Stimulated activated CD4-positive, alpha-beta T cell treated with anti-CD3 and anti-CD28 coated beads, Interleukin-12 subunit alpha, Interleukin-12 subunit beta, amount 100 ng/mL, for 24 hours (primary cell): ENCODE results near the gene RUFY2.
A peak's percentile ranks its signal among the peaks of the same experiment; 100 is the strongest.

Experiments used
- DNase-seq, 2 experiments: peaks; one replicate each; pipeline ENCODE4 v3.0.0-alpha.2; 2020; ENCODE audit warnings: low read depth in 2 of 2

RUFY2 gene

GRCh38 chr10:68364101-68364886 is 42.8 kb downstream of the RUFY2 start:
- DNase-seq, result no peak

DNA sequence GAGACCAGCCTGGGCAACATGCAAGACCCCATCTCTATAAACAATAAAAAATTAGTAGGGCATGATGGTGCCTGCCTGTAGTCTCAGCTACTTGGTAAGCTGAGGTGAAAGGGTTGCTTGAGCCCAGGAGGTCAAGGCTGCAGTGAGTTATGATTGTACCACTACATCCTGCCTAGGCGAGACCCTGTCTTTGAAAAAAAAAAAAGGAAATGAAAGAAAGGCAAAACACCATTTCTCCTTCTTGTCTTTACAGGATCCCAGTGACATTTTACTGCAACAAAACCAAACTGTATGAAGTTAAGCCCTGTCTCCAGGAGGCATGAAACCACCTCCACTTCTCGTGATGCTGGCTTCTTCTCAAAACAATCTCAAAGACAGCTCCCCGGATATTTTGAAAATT is 44.5 kb downstream of the RUFY2 start:
- no peak for DNase-seq

DNA sequence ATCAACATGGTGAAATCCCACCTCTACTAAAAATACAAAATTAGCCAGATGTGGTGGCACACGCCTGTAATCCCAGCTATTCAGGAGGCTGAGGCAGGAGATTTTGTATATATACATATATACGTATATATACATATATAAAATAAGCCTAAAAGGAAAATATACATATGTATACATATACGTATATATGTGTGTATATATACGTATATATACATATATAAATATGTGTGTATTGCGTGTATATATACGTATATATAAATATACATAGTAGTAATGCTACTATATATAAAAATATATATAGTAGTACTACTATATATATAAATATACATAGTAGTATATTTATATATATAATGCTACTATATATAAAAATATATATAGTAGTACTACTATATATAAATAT is 47.9 kb downstream of the RUFY2 start:
- DNase-seq, result no peak

GRCh38 chr10:68353537-68353936 is 53.5 kb downstream of the RUFY2 start:
- DNase-seq, result no peak

- DNase-seq, result peak; percentile 19 to 23
These were observed 58.8 kb downstream of the RUFY2 start for GRCh38 chr10:68348265-68348741.

GRCh38 chr10:68346774-68347173 is 60.3 kb downstream of the RUFY2 start:
- DNase-seq, result no peak

DNA sequence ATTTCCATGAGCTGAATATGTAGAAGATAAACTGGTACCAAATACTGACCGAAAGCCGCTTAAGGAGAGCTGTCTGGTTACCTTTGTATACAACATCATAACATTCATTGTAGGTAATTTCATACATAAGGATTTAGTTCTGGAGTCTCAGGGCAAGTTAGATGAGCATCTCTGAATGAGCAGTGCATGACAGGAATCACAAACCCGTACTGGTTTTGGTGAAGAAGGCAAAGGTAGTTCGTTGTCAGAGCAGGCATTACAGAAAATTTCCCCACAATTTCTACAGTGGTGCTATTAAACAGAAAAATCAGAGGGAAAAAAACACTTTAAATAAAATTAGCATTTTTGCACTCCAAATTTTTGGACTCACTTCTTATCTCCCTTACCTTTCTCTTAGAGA is 61.5 kb downstream of the RUFY2 start:
- DNase-seq, result no peak

- no peak for DNase-seq
These were observed 64.1 kb downstream of the RUFY2 start for GRCh38 chr10:68342909-68343516.

GRCh38 chr10:68340358-68341080 is 66.6 kb downstream of the RUFY2 start:
- DNase-seq, result no peak

DNA sequence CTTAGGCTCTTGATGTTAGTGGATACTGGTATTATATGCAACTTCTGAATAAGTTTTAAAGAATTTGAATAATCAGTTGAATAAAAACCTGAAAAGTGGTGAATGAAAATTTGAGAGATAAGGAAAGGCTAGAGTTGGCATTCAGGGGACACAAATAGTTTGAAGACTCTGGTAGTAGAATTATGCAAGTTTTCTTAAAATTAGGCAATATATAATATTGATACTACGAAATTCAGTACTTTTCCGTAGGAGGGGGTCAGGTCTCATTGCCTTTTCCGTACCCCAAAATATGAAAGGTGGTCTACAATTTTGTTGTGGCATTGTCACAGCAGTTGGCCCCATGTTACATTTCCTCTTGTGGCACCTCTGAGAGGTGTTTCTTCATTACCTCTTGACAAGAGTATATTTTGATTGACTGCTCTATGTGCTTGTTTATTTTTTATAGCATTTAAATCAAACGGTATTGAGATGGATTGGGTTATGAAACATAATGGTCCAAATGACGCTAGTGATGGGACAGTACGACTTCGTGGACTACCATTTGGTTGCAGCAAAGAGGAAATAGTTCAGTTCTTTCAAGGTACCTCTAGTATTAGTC is 70.2 kb downstream of the RUFY2 start:
- DNase-seq, result no peak

GRCh38 chr10:68334672-68335467 is 72.2 kb downstream of the RUFY2 start:
- DNase-seq, result no peak

- DNase-seq, result no peak
These were observed 73.3 kb downstream of the RUFY2 start for GRCh38 chr10:68333440-68334431.

DNA sequence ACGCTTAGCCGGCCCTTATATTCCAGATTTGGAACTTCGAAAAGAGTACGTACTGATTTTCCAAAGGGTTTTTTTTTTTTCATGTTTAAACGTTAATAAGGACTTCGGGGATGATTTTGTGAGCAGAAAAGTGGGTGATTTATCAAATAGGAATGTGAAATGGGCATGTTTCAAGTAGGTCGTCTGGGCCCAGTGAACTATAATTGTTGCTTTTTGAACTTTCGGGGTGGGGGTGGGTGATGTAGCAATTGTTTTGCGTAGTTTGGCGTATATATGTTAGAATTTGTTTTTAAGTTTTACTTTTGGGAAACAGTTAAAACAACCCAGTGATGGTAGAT is 74.0 kb downstream of the RUFY2 start:
- no peak for DNase-seq

- DNase-seq, result peak; percentile 33 to 47
These were observed 74.6 kb downstream of the RUFY2 start, which contains the start of gene PBLD for GRCh38 chr10:68332259-68333057. Gene PBLD, minus strand, starts transcription at chr10:68332928. Its CDS starts 26,084 bp downstream, at chr10:68306844.

GRCh38 chr10:68331455-68332258 is 75.4 kb downstream of the RUFY2 start, which contains the start of gene HNRNPH3:
Gene HNRNPH3, plus strand, starts transcription at chr10:68332064. Its CDS starts 5,158 bp downstream, at chr10:68337222.
- DNase-seq, result peak; percentile 97 to 98

DNA sequence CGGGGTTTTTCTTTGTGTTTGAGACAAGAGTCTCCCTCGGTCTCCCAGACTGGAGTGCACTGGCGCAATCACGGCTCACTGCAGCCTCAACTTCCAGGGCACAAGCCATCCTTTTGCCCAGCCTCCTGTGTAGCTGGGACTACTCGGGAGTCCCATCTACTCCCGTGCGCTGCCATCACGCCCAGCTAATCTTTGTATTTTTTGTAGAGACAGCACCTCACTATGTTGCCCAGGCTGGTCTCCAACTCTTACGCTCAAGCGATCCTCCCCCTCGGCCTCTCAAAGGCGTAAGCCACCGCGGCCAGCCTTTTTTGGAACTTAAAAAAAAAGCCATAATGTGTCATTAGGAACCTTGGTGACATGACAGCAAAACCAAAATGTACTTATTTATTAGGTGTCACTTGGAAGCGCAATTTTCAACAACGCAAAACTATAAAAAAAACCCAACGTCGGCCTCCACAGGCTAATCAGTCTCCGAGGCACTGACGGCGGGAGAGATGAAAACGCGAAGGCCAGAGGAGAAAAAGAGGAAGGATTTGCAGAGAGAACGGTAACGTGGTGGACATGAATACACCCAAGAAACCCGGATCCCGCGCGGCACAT is 76.1 kb downstream of the RUFY2 start:
- DNase-seq, result peak in 1 of 2 experiments; percentile 2

DNA sequence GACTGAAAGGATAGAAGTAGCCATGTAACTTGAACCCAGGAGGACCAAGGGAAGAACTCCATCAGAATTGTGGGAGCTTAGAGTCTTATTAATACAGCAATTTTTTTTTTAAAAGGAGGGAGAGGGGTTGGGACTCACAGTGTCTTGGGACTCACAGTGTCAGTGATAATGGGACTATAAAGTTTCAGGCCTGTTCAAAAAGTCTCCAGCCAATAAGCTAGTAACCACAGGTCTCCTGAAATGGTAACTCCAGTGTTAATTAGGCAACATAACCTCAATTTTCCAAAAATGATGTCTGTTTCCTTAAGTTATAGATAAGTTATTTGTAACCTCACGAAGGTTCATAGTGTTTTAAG is 77.6 kb downstream of the RUFY2 start:
- no peak for DNase-seq
